Ovary (tissue), 3 donors: Measurements from ENCODE around the gene SPRY4.

Experiments
- CTCF ChIP-seq, 3 donors: fragments of 450-650 bp in 2 of 3; fragments of 200-600 bp in 1 of 3; IDR thresholded peaks; one replicate each; pipeline versions ENCODE4 v1.5.1 to v1.8.0; 2016 to 2022; ENCODE audit warnings: antibody characterized with exemption in 3 of 3, mild to moderate bottlenecking in 1 of 3
- EP300 ChIP-seq: sonication (generic); formaldehyde crosslinking; IDR thresholded peaks from one replicate; pipeline ENCODE4 v1.6.1; 2017; ENCODE audit warnings: antibody characterized with exemption
- POLR2A ChIP-seq: fragments of 450-650 bp; IDR thresholded peaks from one replicate; pipeline ENCODE4 v1.6.1; 2017; ENCODE audit warnings: antibody characterized with exemption, mild to moderate bottlenecking, moderate library complexity
- donor health status: DM: no; HTN: no; CAD: no.

GRCh38 chr5:142295960-142296860 lies 28.6 kb downstream of the SPRY4 start:
- TF ChIP-seq CTCF (IDR thresholded peaks at IDR 0.05) (no peak), POLR2A (no peak), EP300 (no peak)
